RWPE1 (cell line): ENCODE results near the gene GFRAL.
A peak's percentile ranks its signal among the peaks of the same experiment; 100 is the strongest.
"Not testable (repeated sequence)": the region's sequence is repeated elsewhere in the genome, so short reads cannot be mapped to it uniquely, and the experiment has no call there.

Source experiments
- CTCF ChIA-PET: fragments of 350-600 bp; sonication (Branson Sonifier 250); formaldehyde crosslinking; extraction: SDS; loops from one replicate; lab custom pipeline; 2021; lab: Yijun Ruan, JAX
- POLR2A ChIA-PET: fragments of 400-600 bp; formaldehyde crosslinking; extraction: SDS; loops from one replicate; lab custom pipeline; 2020; ENCODE audit warnings: antibody characterized with exemption; ENCODE audit not compliant: low non-redundant PET; lab: Yijun Ruan, JAX
- DNase-seq: peaks from one replicate; pipeline ENCODE4 v3.0.0; 2012; ENCODE audit warnings: low spot score
- H3K27ac ChIP-seq: fragments of 450-650 bp; 2 replicates; pipeline ENCODE4 v1.5.1; 2017
- CTCF ChIP-seq: fragments of 450-650 bp; conservative IDR thresholded peaks from 2 replicates; pipeline ENCODE4 v1.5.1; 2017; ENCODE audit warnings: low read depth, mild to moderate bottlenecking

The GFRAL gene

GRCh38 chr6:55293116-55293515 lies 34.2 kb upstream of the GFRAL start:
- POLR2A ChIA-PET = no interaction called here
- peak; percentile 3 for DNase-seq
- no peak overlapping the region for H3K27ac ChIP-seq
- TF ChIP-seq CTCF = peak; percentile 31
- CTCF ChIA-PET = interaction anchor here (0.6 to 0.7 kb wide), 2 partner anchors 664 to 976 kb away, joined by 3 read pairs; no protein-coding TSS in a partner anchor

GRCh38 chr6:55297214-55297613 lies 30.1 kb upstream of the GFRAL start:
- CTCF ChIA-PET = interaction anchor here (0.5 to 0.7 kb wide), 2 partner anchors 14 to 1074 kb away, joined by 4 to 5 read pairs; no protein-coding TSS in a partner anchor
- DNase-seq, POLR2A ChIA-PET, H3K27ac ChIP-seq: not testable (repeated sequence)

GRCh38 chr6:55299286-55299985 lies 27.8 kb upstream of the GFRAL start:
- TF ChIP-seq CTCF = no peak
- CTCF ChIA-PET = no interaction called here
- DNase-seq = no peak
- no peak overlapping the region for H3K27ac ChIP-seq
- POLR2A ChIA-PET = no interaction called here

- ChIA-PET CTCF (no interaction called here), POLR2A (no interaction called here)
- TF ChIP-seq CTCF = no peak
- H3K27ac ChIP-seq = no peak overlapping the region
- DNase-seq = no peak
Observed at GRCh38 chr6:55304747-55305146, 22.5 kb upstream of the GFRAL start.

- no peak overlapping the region for H3K27ac ChIP-seq
- TF ChIP-seq CTCF = no peak
- no peak for DNase-seq
- POLR2A ChIA-PET = no interaction called here
- CTCF ChIA-PET = interaction anchor here (0.7 kb wide), 1 partner anchor 14 kb away, joined by 3 read pairs; no protein-coding TSS in a partner anchor
Observed at GRCh38 chr6:55319961-55320695, 7.1 kb upstream of the GFRAL start.

GRCh38 chr6:55320696-55321086 lies 6.6 kb upstream of the GFRAL start:
- ChIA-PET CTCF (no interaction called here), POLR2A (no interaction called here)
- no peak for DNase-seq
- H3K27ac ChIP-seq = no peak overlapping the region
- no peak for TF ChIP-seq CTCF

GRCh38 chr6:55377150-55377549 lies 49.9 kb downstream of the GFRAL start:
- ChIA-PET CTCF (interaction anchor here (0.8 kb wide), 1 partner anchor 32 kb away, joined by 3 read pairs; no protein-coding TSS in a partner anchor), POLR2A (no interaction called here)
- H3K27ac ChIP-seq = no peak overlapping the region
- DNase-seq = no peak
- TF ChIP-seq CTCF = no peak
